Stomach (tissue), 4 donors: ENCODE results near the gene SLC28A1.

Experiments
- EP300 ChIP-seq: sonication (generic); formaldehyde crosslinking; IDR thresholded peaks from one replicate; pipeline ENCODE4 v1.6.1; 2017; ENCODE audit warnings: antibody characterized with exemption
- POLR2AphosphoS5 ChIP-seq, 3 donors: sonication (generic); formaldehyde crosslinking; IDR thresholded peaks; one replicate each; pipeline ENCODE4 v1.6.1; 2016; ENCODE audit warnings: antibody characterized with exemption in 3 of 3
- TF ChIP-seq, protein P1 (sequence below), 7 experiments: fragments of 450-650 bp in 4 of 7; fragments of 200-600 bp in 3 of 7; sonication (generic) in 3 of 7; IDR thresholded peaks; one replicate each; pipeline ENCODE4 v1.5.1; 2016 to 2019; ENCODE audit warnings: antibody characterized with exemption in 7 of 7, control low read depth in 2 of 7, mild to moderate bottlenecking in 1 of 7

DNA sequence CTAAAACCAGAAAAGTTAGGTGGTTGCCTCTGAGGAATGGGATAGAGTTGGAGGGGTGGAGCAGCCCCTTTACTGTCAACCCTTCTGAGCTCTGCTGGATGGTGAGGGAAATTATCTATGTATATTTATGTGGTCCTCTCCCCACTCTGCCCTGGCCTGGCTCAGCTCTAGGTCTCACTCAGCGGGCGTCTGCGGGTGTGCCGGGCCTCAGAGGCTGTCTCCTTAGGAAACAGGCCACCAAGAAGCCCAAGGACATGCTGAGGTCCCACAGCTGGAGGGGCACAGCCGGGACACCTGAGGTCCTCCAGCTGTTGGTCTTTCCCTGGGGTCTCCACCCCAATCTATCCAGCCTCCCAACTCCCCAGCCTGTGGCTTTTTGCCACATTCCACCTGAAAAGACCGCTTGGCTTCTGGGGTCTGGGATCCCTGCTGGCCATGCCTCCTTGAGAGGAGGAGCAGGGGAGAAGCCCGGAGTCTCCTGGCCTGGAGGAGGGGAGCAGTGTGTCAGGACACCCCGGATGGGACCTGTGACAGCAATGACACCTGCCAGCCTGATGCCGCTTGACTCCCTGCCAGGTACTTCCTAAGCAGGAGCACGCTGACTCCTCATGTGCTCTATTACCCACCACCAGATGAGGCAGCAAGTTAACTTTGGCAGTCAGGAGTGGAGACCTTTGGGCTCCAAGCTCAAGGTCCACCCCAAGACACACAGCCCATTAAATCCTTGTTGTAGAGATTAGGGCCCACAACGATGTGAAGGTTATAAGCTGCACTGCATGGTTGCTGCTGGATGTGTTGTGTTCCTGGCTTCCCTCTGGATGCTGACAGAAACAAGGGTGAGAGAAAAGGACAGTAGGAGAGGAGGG lies at the start of gene SLC28A1:
- no peak for TF ChIP-seq POLR2AphosphoS5 (IDR thresholded peaks at IDR 0.05)
- TF ChIP-seq, protein P1, sequence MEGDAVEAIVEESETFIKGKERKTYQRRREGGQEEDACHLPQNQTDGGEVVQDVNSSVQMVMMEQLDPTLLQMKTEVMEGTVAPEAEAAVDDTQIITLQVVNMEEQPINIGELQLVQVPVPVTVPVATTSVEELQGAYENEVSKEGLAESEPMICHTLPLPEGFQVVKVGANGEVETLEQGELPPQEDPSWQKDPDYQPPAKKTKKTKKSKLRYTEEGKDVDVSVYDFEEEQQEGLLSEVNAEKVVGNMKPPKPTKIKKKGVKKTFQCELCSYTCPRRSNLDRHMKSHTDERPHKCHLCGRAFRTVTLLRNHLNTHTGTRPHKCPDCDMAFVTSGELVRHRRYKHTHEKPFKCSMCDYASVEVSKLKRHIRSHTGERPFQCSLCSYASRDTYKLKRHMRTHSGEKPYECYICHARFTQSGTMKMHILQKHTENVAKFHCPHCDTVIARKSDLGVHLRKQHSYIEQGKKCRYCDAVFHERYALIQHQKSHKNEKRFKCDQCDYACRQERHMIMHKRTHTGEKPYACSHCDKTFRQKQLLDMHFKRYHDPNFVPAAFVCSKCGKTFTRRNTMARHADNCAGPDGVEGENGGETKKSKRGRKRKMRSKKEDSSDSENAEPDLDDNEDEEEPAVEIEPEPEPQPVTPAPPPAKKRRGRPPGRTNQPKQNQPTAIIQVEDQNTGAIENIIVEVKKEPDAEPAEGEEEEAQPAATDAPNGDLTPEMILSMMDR (IDR thresholded peaks at IDR 0.05), result no peak
- no peak for TF ChIP-seq EP300
